Measurements from ENCODE around the gene TEAD1.

The TEAD1 gene

GRCh38 chr11:12902791-12903486 lies 228.7 kb downstream of the TEAD1 start:
- TF ChIP-seq CTCF (IDR thresholded peaks at IDR 0.05) (no peak), ZFX (IDR thresholded peaks at IDR 0.05; ENCODE audit: borderline replicate concordance) (no peak)
- no peak overlapping the region for H3K27ac ChIP-seq

GRCh38 chr11:12905435-12905834 lies 231.2 kb downstream of the TEAD1 start:
- H3K27ac ChIP-seq, result no peak overlapping the region
- TF ChIP-seq ZFX (IDR thresholded peaks at IDR 0.05; ENCODE audit: borderline replicate concordance) (no peak), CTCF (IDR thresholded peaks at IDR 0.05) (no peak)

GRCh38 chr11:12906501-12906900 lies 232.3 kb downstream of the TEAD1 start:
- H3K27ac ChIP-seq, result no peak overlapping the region
- no peak for TF ChIP-seq ZFX (IDR thresholded peaks at IDR 0.05; ENCODE audit: borderline replicate concordance)
- no peak for TF ChIP-seq CTCF (IDR thresholded peaks at IDR 0.05)

GRCh38 chr11:12909879-12910278 lies 235.7 kb downstream of the TEAD1 start:
- TF ChIP-seq ZFX (IDR thresholded peaks at IDR 0.05; ENCODE audit: borderline replicate concordance) (no peak), CTCF (IDR thresholded peaks at IDR 0.05) (no peak)

GRCh38 chr11:12914400-12914912 lies 240.2 kb downstream of the TEAD1 start:
- H3K27ac ChIP-seq, result no peak overlapping the region

More at GRCh38 chr11:12909879-12910278, 235.7 kb downstream of the TEAD1 start:
- H3K27ac ChIP-seq, result no peak overlapping the region

GRCh38 chr11:12915093-12915492 lies 240.9 kb downstream of the TEAD1 start:
- no peak overlapping the region for H3K27ac ChIP-seq
- TF ChIP-seq ZFX (IDR thresholded peaks at IDR 0.05; ENCODE audit: borderline replicate concordance) (no peak), CTCF (IDR thresholded peaks at IDR 0.05) (no peak)

More at GRCh38 chr11:12914400-12914912, 240.2 kb downstream of the TEAD1 start:
- TF ChIP-seq ZFX (IDR thresholded peaks at IDR 0.05; ENCODE audit: borderline replicate concordance) (no peak), CTCF (IDR thresholded peaks at IDR 0.05) (peak; percentile 79)

- no peak overlapping the region for H3K27ac ChIP-seq
- TF ChIP-seq ZFX (IDR thresholded peaks at IDR 0.05; ENCODE audit: borderline replicate concordance), result no peak
- TF ChIP-seq CTCF (IDR thresholded peaks at IDR 0.05), result no peak
These were observed 243.6 kb downstream of the TEAD1 start for GRCh38 chr11:12917822-12918221.

Data from 22Rv1 (cell line).